Activated naive CD4-positive, alpha-beta T cell treated with Interleukin-2 at 50 U/mL for 16 hours (primary cell): ENCODE results near the gene SLC35E4.
"Not testable (repeated sequence)": the region's sequence is repeated elsewhere in the genome, so short reads cannot be mapped to it uniquely, and the experiment has no call there.

Experiments
- DNase-seq: peaks from one replicate; pipeline ENCODE4 v3.0.0-alpha.2; 2020

Gene SLC35E4

GRCh38 chr22:30654361-30654760 lies 18.8 kb downstream of the SLC35E4 start:
- no peak for DNase-seq

- no peak for DNase-seq
Observed at GRCh38 chr22:30655532-30655931, 20.0 kb downstream of the SLC35E4 start.

- no peak for DNase-seq
Observed at GRCh38 chr22:30662040-30662439, 26.5 kb downstream of the SLC35E4 start.

GRCh38 chr22:30664798-30665197 lies 29.2 kb downstream of the SLC35E4 start:
- no peak for DNase-seq

- DNase-seq: no peak
Observed at GRCh38 chr22:30665266-30665665, 29.7 kb downstream of the SLC35E4 start.

- no peak for DNase-seq
Observed at GRCh38 chr22:30665786-30666185, 30.2 kb downstream of the SLC35E4 start.

GRCh38 chr22:30667107-30667493 lies 31.5 kb downstream of the SLC35E4 start:
- DNase-seq: no peak

GRCh38 chr22:30667494-30668385 lies 32.2 kb downstream of the SLC35E4 start, which contains the start of gene DUSP18:
Gene DUSP18 (minus strand): TSS chr22:30667875. CDS start chr22:30664003, 3,872 bp downstream.
- peak; percentile 95 for DNase-seq

- no peak for DNase-seq
Observed at GRCh38 chr22:30668386-30668710, 32.8 kb downstream of the SLC35E4 start.

- DNase-seq: no peak
Observed at GRCh38 chr22:30671071-30671470, 35.5 kb downstream of the SLC35E4 start.

- DNase-seq: no peak
Observed at GRCh38 chr22:30673136-30673535, 37.6 kb downstream of the SLC35E4 start.

- DNase-seq: no peak
Observed at GRCh38 chr22:30674482-30674881, 38.9 kb downstream of the SLC35E4 start.

- no peak for DNase-seq
Observed at GRCh38 chr22:30675436-30675835, 39.9 kb downstream of the SLC35E4 start.

- not testable (repeated sequence) for DNase-seq
Observed at GRCh38 chr22:30676565-30676964, 41.0 kb downstream of the SLC35E4 start.

- DNase-seq: not testable (repeated sequence)
Observed at GRCh38 chr22:30679895-30680690, 44.5 kb downstream of the SLC35E4 start.

GRCh38 chr22:30680991-30681770 lies 45.6 kb downstream of the SLC35E4 start:
- DNase-seq: no peak

- DNase-seq: no peak
Observed at GRCh38 chr22:30681831-30682230, 46.2 kb downstream of the SLC35E4 start.

GRCh38 chr22:30685178-30685577 lies 49.6 kb downstream of the SLC35E4 start:
- DNase-seq: no peak

- DNase-seq: no peak
Observed at GRCh38 chr22:30687358-30687757, 51.8 kb downstream of the SLC35E4 start.

GRCh38 chr22:30689622-30690021 lies 54.0 kb downstream of the SLC35E4 start:
- no peak for DNase-seq

- DNase-seq: no peak
Observed at GRCh38 chr22:30691204-30691603, 55.6 kb downstream of the SLC35E4 start.

- DNase-seq: peak; percentile 56
Observed at GRCh38 chr22:30694171-30694639, 58.6 kb downstream of the SLC35E4 start.
